T-cell (primary cell): ENCODE measurements around the gene SHANK1. TPM values are rescaled to one million over a fixed set of nuclear protein-coding genes. Genes with fewer than 3 reads are reported as not detected.

Source experiments
- ATAC-seq, 4 experiments: fragments of 200-7000 bp in 3 of 4; fragments of 150-1000 bp in 1 of 4; cut with Tn5 transposase; replicated peaks in 1 of 4; 1 replicate in 3 of 4; 2 replicates in 1 of 4; pipeline ENCODE4 v1.10.0; 2021; ENCODE audit warnings: moderate library complexity in 3 of 4, mild to moderate bottlenecking in 2 of 4, moderate number of reproducible peaks in 1 of 4
- CTCF ChIA-PET, 2 donors: fragments of 300-600 bp; sonication (Branson Sonifier 250); formaldehyde crosslinking; loops; one replicate each; lab custom pipeline; 2022; ENCODE audit warnings: antibody characterized with exemption in 2 of 2; lab: Charles Lee
- POLR2A ChIA-PET, 2 donors: fragments of 300-600 bp; sonication (Branson Sonifier 250); formaldehyde crosslinking; loops; one replicate each; lab custom pipeline; 2022; ENCODE audit warnings: antibody characterized with exemption in 2 of 2; lab: Charles Lee
- DNase-seq, 35 experiments: peaks; one replicate each; pipeline versions ENCODE4 v3.0.0 to v3.0.0-alpha.2; 2013 to 2023
- H3K27ac ChIP-seq: one replicate; pipeline ENCODE4 v1.5.1; 2013; ENCODE audit warnings: low read length
- H3K27me3 ChIP-seq, 2 experiments: replicated peaks in 1 of 2; 1 replicate in 1 of 2; 2 replicates in 1 of 2; pipeline versions ENCODE4 v1.6.1 to v1.7.0; 2013; ENCODE audit warnings: low read length in 1 of 2, mixed read lengths in 1 of 2; ENCODE audit not compliant: control insufficient read depth in 2 of 2, insufficient read depth in 2 of 2; ENCODE audit errors: extremely low read depth in 1 of 2
- H3K36me3 ChIP-seq, 2 donors: 1 replicate in 1 of 2; 2 replicates in 1 of 2; pipeline versions ENCODE4 v1.6.1 to v1.7.0; 2013; ENCODE audit warnings: low read length in 1 of 2; ENCODE audit not compliant: control insufficient read depth in 2 of 2, insufficient read depth in 1 of 2; ENCODE audit errors: extremely low read depth in 1 of 2
- H3K4me1 ChIP-seq, 2 experiments: 1 replicate in 1 of 2; 2 replicates in 1 of 2; pipeline versions ENCODE4 v1.6.1 to v1.7.0; 2013; ENCODE audit warnings: low read length in 2 of 2, mixed read lengths in 1 of 2; ENCODE audit not compliant: insufficient read depth in 2 of 2, control insufficient read depth in 1 of 2; ENCODE audit errors: extremely low read depth in 1 of 2
- H3K4me3 ChIP-seq, 2 donors: 1 replicate in 1 of 2; 2 replicates in 1 of 2; pipeline versions ENCODE4 v1.5.1 to v1.7.0; 2013; ENCODE audit warnings: mild to moderate bottlenecking in 2 of 2, low read length in 1 of 2, moderate library complexity in 1 of 2; ENCODE audit not compliant: control insufficient read depth in 1 of 2; ENCODE audit errors: extremely low read depth in 1 of 2
- H3K9me3 ChIP-seq: 2 replicates; pipeline ENCODE4 v1.7.0; 2013
- H3K27ac Mint-ChIP-seq, 2 donors: one replicate each; pipeline ENCODE4 v1.8.0; 2020 to 2021; ENCODE audit warnings: mild to moderate bottlenecking in 2 of 2, mixed read lengths in 2 of 2
- H3K27me3 Mint-ChIP-seq, 2 donors: one replicate each; pipeline ENCODE4 v1.8.0; 2021 to 2022; ENCODE audit warnings: mixed read lengths in 2 of 2
- H3K36me3 Mint-ChIP-seq: one replicate; pipeline ENCODE4 v1.8.0; 2021; ENCODE audit warnings: mixed read lengths
- H3K4me1 Mint-ChIP-seq, 3 donors: one replicate each; pipeline ENCODE4 v1.8.0; 2020 to 2022; ENCODE audit warnings: mixed read lengths in 3 of 3, mild to moderate bottlenecking in 1 of 3
- H3K4me3 Mint-ChIP-seq, 3 donors: one replicate each; pipeline ENCODE4 v1.8.0; 2020 to 2022; ENCODE audit warnings: mild to moderate bottlenecking in 3 of 3, mixed read lengths in 3 of 3, moderate library complexity in 3 of 3
- H3K9me3 Mint-ChIP-seq, 3 donors: one replicate each; pipeline ENCODE4 v1.8.0; 2020 to 2022; ENCODE audit warnings: mixed read lengths in 3 of 3
- WGBS: methylation state at CpG from one replicate; pipeline ENCODE4 v1.1.5; 2013; ENCODE audit warnings: missing lambda C conversion rate; ENCODE audit not compliant: insufficient coverage; 5-methylcytosine and 5-hydroxymethylcytosine counted together
- total RNA-seq, 35 experiments: library from RNA in 6 of 35; stranded (reverse) in 6 of 35; fragments of 120-200 nt in 1 of 35; gene quantifications; one replicate each; pipeline versions ENCODE4 v1.2.1 to v1.2.4 and lab custom pipeline; 2013 to 2026

Gene SHANK1
- total RNA-seq, 5 donors from 2014 or later (not counting 1 experiment from before 2014, with no cell fraction given): 0.06 to 3.3 (median 0.36) TPM

DNA sequence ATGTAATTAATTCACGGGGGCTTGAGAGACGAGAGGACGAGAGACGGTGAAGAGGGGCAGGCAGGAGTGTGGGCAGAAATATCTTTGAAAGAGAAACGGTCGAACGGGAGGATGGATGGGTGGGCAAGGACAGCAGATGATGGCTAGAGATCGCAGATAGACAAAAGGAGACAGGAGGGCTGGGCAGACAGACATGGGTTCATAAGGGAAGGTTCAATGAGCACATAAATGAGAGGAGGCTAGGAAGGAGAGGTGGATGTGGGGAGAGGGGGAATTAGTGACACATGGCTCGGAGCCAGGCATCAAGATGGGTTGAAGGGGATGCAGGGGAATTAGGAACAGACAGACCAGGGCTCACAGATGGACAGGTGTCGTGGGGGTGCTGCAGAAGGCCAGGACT, 81.0 kb downstream of the SHANK1 start:
- Histone ChIP-seq H3K36me3 (no peaks in the 10 kb centered on the region), H3K4me1 (peaks cover 0 to 14% of the 10 kb centered on the region in 2 experiments), H3K9me3 (no peaks in the 10 kb centered on the region), H3K4me3 (no peak overlapping the region), H3K27me3 (peaks cover 6 to 69% of the 10 kb centered on the region in 2 experiments), H3K27ac (no peak overlapping the region)
- CTCF ChIA-PET: no interaction called here
- H3K4me3 Mint-ChIP-seq: peak overlapping the region in 1 of 3 donors; percentile 83
- peaks cover 5 to 17% (median 10%) of the 10 kb centered on the region in 3 donors for H3K9me3 Mint-ChIP-seq
- DNase-seq: no peak
- peaks cover 11% of the 10 kb centered on the region for H3K36me3 Mint-ChIP-seq
- peaks cover 28 to 54% of the 10 kb centered on the region in 2 donors for H3K27me3 Mint-ChIP-seq
- H3K27ac Mint-ChIP-seq: no peak overlapping the region
- peaks cover 7 to 10% (median 9%) of the 10 kb centered on the region in 3 donors for H3K4me1 Mint-ChIP-seq
- WGBS: 45% methylated on average over 10 of the region's 10 CpGs
- POLR2A ChIA-PET: interaction anchor here (0.5 to 0.7 kb wide), 2 partner anchors 31 to 1065 kb away, joined by 4 read pairs; no protein-coding TSS in a partner anchor
- ATAC-seq: no peak

DNA sequence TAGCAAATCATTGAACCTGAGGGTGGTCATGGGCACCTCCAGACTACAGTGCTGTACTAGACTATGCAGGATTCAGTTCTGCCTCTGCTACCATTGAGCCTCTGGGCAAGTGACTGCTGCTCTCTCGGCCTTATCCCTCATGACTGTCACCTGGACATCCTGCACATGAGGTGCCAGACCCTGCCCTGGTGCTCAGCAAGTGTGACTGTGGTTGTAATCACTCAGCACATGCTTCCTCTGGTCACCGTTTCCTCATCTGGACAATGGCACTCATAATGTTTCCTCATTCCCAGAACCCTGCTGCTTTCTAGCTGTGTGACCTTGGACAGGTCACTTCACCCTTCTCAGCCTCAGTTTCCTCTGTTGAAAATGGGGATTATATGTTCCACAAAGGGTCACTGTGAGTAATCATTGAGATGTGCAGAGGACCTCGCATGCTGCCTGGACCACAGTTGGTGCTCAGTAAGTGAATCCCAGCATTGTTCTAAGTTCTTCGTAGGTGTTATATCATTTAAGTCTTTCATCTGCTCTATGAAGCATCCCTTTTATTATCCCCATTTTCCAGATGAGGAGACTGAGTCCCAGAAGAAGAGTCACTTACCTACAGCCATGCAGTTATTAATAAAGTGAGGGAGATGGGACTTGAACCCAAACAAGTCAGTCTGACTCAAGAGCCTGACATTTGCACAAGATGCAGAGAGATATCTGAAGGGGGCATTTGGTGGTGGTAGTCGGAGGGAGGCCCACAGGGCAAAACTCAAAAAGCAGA, 83.1 kb downstream of the SHANK1 start:
- H3K27ac Mint-ChIP-seq: no peak overlapping the region

DNA sequence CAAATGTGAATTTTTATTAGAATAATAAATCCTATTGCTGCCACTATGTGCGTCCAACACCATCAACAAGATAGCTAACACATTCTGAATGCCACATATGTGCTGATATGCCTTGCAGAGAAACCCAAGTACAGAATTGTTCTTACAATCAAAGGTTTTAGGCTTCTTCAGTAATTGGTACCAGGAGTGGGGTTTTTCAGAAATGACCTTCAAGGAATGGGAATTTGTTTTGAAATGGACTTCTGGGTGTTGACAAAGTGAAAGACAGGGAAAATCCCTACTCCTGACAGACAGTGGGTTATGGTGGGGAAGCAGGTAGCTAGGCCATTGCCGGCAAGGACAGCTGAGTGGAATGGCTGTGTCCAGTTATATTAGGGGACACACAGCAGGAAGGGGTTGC, 85.6 kb downstream of the SHANK1 start:
- POLR2A ChIA-PET: no interaction called here

More for the DNA sequence above, 83.1 kb downstream of the SHANK1 start:
- Histone ChIP-seq H3K27ac (no peak overlapping the region), H3K36me3 (no peaks in the 10 kb centered on the region), H3K9me3 (no peaks in the 10 kb centered on the region), H3K27me3 (peaks cover 6 to 67% of the 10 kb centered on the region in 2 experiments), H3K4me3 (no peak overlapping the region), H3K4me1 (peaks cover 0 to 14% of the 10 kb centered on the region in 2 experiments)
- peaks cover 14% of the 10 kb centered on the region for H3K36me3 Mint-ChIP-seq
- POLR2A ChIA-PET: no interaction called here
- peaks cover 7 to 10% (median 9%) of the 10 kb centered on the region in 3 donors for H3K4me1 Mint-ChIP-seq
- peaks cover 9 to 22% (median 14%) of the 10 kb centered on the region in 3 donors for H3K9me3 Mint-ChIP-seq
- CTCF ChIA-PET: no interaction called here
- H3K27me3 Mint-ChIP-seq: peaks cover 24 to 49% of the 10 kb centered on the region in 2 donors
- H3K4me3 Mint-ChIP-seq: no peak overlapping the region
- 3% methylated on average over 2 of the region's 5 CpGs for WGBS
- ATAC-seq: no peak
- DNase-seq: no peak

DNA sequence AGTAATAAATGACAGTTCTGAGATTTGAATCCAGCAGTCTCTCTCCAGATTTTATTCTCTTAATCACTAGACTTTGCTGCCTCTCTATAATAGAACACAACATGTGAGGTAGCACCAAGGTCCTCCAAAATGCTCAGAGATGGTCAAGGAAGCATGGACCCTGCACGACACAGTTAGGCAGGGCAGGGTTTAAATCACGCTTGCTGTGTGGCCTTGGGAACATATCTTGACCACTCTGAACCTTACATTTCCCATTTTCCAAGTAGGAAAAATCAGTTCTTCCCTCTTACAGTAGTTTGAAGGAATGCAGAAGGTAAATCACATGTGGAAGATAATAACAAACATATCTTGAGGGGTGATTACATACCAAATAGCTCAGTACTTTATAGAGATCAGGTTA, 86.2 kb downstream of the SHANK1 start:
- ChIA-PET CTCF (no interaction called here), POLR2A (no interaction called here)
- Mint-ChIP-seq H3K4me1 (peaks cover under 1 to 3% (median under 1%) of the 10 kb centered on the region in 3 donors), H3K9me3 (peaks cover 9 to 22% (median 14%) of the 10 kb centered on the region in 3 donors), H3K4me3 (no peak overlapping the region), H3K27ac (no peak overlapping the region), H3K36me3 (peaks cover 14% of the 10 kb centered on the region), H3K27me3 (peaks cover 27 to 40% of the 10 kb centered on the region in 2 donors)
- ATAC-seq (no peak), DNase-seq (no peak)
- no peaks in the 10 kb centered on the region for H3K9me3 ChIP-seq
- no peaks in the 10 kb centered on the region for H3K4me1 ChIP-seq
- no CpG with 5 or more reads among the region's 2 CpGs for WGBS
- H3K4me3 ChIP-seq: no peak overlapping the region
- H3K27me3 ChIP-seq: peaks cover 6 to 42% of the 10 kb centered on the region in 2 experiments
- no peaks in the 10 kb centered on the region for H3K36me3 ChIP-seq
- no peak overlapping the region for H3K27ac ChIP-seq

More for the DNA sequence above, 85.6 kb downstream of the SHANK1 start:
- Histone ChIP-seq H3K9me3 (no peaks in the 10 kb centered on the region), H3K36me3 (no peaks in the 10 kb centered on the region), H3K4me1 (peaks cover 0 to 3% of the 10 kb centered on the region in 2 experiments), H3K27me3 (peaks cover 6 to 48% of the 10 kb centered on the region in 2 experiments), H3K4me3 (no peak overlapping the region), H3K27ac (no peak overlapping the region)
- CTCF ChIA-PET: no interaction called here
- Mint-ChIP-seq H3K4me1 (peaks cover 4 to 9% (median 6%) of the 10 kb centered on the region in 3 donors), H3K27ac (no peak overlapping the region), H3K9me3 (peaks cover 9 to 22% (median 14%) of the 10 kb centered on the region in 3 donors), H3K36me3 (peaks cover 14% of the 10 kb centered on the region), H3K27me3 (peaks cover 30 to 44% of the 10 kb centered on the region in 2 donors), H3K4me3 (no peak overlapping the region)
- DNase-seq: no peak
- no peak for ATAC-seq
- WGBS: no CpG with 5 or more reads among the region's 2 CpGs

DNA sequence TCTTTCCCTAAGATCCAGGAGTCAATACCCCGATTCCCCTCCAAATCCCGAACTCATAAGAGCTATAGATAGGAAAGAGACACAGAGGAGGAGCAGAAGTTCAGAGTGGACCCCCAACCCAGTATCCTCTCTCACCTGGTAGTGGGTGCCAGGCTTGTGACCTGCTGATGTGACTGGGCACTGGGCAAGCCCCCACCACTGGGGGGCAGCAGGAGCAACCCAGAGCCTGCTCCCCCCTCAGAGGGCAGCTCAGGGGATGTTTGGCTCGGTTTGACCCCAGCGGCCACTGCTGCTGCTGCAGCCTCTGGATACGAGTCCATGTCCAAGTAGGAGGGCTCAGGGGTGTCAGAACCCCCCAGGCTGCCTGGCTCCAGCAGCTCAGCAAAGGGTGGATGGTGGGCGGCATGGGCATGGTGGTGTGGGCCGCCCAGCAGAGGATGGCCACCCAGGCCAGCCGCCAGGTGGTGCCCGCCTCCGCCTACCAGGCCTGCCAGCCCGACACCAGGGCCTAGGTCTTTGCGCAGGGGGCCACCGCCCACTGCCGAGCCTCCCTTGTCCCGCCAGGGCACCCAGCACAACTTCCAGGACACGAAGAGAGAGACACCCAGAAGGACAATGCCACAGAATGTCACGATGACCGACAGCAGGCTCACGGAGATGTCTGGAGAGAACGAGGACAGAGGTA, 87.3 kb downstream of the SHANK1 start:
- Histone ChIP-seq H3K4me3 (no peak overlapping the region), H3K36me3 (no peaks in the 10 kb centered on the region), H3K27me3 (peaks cover 2 to 36% of the 10 kb centered on the region in 2 experiments), H3K27ac (no peak overlapping the region), H3K9me3 (no peaks in the 10 kb centered on the region), H3K4me1 (no peaks in the 10 kb centered on the region)
- DNase-seq: no peak
- WGBS: 82% methylated on average over 14 of the region's 20 CpGs
- ChIA-PET CTCF (no interaction called here), POLR2A (no interaction called here)
- no peaks in the 10 kb centered on the region for H3K4me1 Mint-ChIP-seq
- ATAC-seq: no peak
- H3K36me3 Mint-ChIP-seq: peaks cover 14% of the 10 kb centered on the region
- H3K27ac Mint-ChIP-seq: no peak overlapping the region
- H3K4me3 Mint-ChIP-seq: no peak overlapping the region
- H3K27me3 Mint-ChIP-seq: peaks cover 19 to 32% of the 10 kb centered on the region in 2 donors
- H3K9me3 Mint-ChIP-seq: peaks cover 9 to 22% (median 14%) of the 10 kb centered on the region in 3 donors

DNA sequence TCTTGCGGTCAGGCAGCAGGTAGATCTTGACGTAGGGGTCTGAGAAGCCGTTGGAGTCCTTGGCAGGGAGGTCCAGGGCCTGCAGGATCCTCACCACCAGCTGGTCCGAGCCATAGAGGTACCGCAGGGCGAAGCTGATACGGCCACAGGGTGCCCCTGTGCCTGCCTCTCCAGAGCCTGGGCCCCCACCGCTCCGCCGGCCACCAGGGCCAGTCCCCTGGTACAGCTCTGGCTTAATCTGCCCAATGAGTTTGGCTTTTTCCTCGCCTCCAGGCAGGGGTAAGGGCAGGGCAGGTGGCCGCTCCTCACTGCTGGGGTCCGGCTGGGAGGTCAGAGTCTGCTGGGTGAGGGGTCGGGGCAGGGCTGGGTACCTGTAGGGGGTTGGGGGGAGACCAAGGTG, 89.8 kb downstream of the SHANK1 start:
- no peak for ATAC-seq
- H3K4me3 Mint-ChIP-seq: no peak overlapping the region
- Histone ChIP-seq H3K4me3 (no peak overlapping the region), H3K4me1 (no peaks in the 10 kb centered on the region), H3K36me3 (no peaks in the 10 kb centered on the region), H3K27ac (no peak overlapping the region), H3K27me3 (peaks cover 0 to 21% of the 10 kb centered on the region in 2 experiments), H3K9me3 (no peaks in the 10 kb centered on the region)
- POLR2A ChIA-PET: no interaction called here
- H3K27ac Mint-ChIP-seq: no peak overlapping the region
- no peaks in the 10 kb centered on the region for H3K4me1 Mint-ChIP-seq
- no peak for DNase-seq
- H3K9me3 Mint-ChIP-seq: peaks cover 8 to 10% (median 9%) of the 10 kb centered on the region in 3 donors
- WGBS: 74% methylated on average over 13 of the region's 14 CpGs
- CTCF ChIA-PET: no interaction called here
- peaks cover 20 to 23% of the 10 kb centered on the region in 2 donors for H3K27me3 Mint-ChIP-seq
- peaks cover 3% of the 10 kb centered on the region for H3K36me3 Mint-ChIP-seq
